ENCODE results near the gene KIFBP. TPM values are rescaled to one million over a fixed set of nuclear protein-coding genes. Genes with fewer than 3 reads are reported as not detected.

The KIFBP gene
- total RNA-seq, 6 experiments from 2014 or later: 6.6 to 11.8 (median 9.0) TPM

DNA sequence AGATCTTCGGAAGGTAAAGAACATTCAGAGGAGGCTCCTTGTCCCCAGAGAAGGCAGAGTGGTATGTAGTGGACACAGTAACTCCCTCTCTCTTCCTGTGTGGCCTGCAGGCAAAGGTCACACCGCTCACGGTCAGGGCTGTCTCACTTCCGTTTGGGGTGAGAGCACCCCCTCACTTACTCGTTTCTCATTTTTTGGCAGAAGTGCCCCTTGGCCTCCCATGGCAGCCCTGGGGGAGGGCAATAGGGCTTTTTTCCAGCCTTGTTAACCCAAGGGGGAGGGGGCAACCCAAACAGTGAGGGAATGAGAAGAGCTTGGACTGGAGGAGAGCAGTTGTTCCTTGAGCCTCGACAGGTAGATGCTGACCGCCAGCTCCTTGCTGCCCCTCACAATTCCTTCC lies 67.5 kb downstream of the KIFBP start:
- peak overlapping the region; percentile 21 to 64 (median 57) for H3K27ac ChIP-seq
- H3K4me3 ChIP-seq: no peak overlapping the region
- peaks cover 0 to 2% (median 0%) of the 10 kb centered on the region in 4 donors for H3K4me1 ChIP-seq
- ATAC-seq: peak; percentile 55 to 71 (median 64)
- no peaks in the 10 kb centered on the region for H3K9me3 ChIP-seq
- H3K27me3 ChIP-seq: no peaks in the 10 kb centered on the region
- TF ChIP-seq, protein P1, sequence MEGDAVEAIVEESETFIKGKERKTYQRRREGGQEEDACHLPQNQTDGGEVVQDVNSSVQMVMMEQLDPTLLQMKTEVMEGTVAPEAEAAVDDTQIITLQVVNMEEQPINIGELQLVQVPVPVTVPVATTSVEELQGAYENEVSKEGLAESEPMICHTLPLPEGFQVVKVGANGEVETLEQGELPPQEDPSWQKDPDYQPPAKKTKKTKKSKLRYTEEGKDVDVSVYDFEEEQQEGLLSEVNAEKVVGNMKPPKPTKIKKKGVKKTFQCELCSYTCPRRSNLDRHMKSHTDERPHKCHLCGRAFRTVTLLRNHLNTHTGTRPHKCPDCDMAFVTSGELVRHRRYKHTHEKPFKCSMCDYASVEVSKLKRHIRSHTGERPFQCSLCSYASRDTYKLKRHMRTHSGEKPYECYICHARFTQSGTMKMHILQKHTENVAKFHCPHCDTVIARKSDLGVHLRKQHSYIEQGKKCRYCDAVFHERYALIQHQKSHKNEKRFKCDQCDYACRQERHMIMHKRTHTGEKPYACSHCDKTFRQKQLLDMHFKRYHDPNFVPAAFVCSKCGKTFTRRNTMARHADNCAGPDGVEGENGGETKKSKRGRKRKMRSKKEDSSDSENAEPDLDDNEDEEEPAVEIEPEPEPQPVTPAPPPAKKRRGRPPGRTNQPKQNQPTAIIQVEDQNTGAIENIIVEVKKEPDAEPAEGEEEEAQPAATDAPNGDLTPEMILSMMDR (IDR thresholded peaks at IDR 0.05): no peak
- TF ChIP-seq POLR2A (IDR thresholded peaks at IDR 0.05): peak; percentile 21
- H3K36me3 ChIP-seq: no peaks in the 10 kb centered on the region
- DNase-seq: peak in 2 of 3 donors; percentile 52 to 70
- intact Hi-C loops (cut with DNase I): no loop called here
- 39% methylated on average over 5 of the region's 7 CpGs for WGBS (ENCODE audit: insufficient coverage, low coverage, low lambda C conversion rate, missing lambda C conversion rate)

- Histone ChIP-seq H3K4me1 (peaks cover 0 to 3% (median 0%) of the 10 kb centered on the region in 4 donors), H3K27me3 (no peaks in the 10 kb centered on the region), H3K9me3 (no peaks in the 10 kb centered on the region), H3K4me3 (no peak overlapping the region), H3K27ac (peak overlapping the region; percentile 21 to 64 (median 57)), H3K36me3 (no peaks in the 10 kb centered on the region)
- intact Hi-C loops (cut with DNase I): no loop called here
- TF ChIP-seq, protein P1 (IDR thresholded peaks at IDR 0.05): no peak
- TF ChIP-seq POLR2A (IDR thresholded peaks at IDR 0.05): no peak
- WGBS (ENCODE audit: insufficient coverage, low coverage, low lambda C conversion rate, missing lambda C conversion rate): 59% methylated on average over 7 of the region's 14 CpGs
- DNase-seq: no peak
- no peak for ATAC-seq
These were observed 68.1 kb downstream of the KIFBP start for GRCh38 chr10:69056536-69057260.

DNA sequence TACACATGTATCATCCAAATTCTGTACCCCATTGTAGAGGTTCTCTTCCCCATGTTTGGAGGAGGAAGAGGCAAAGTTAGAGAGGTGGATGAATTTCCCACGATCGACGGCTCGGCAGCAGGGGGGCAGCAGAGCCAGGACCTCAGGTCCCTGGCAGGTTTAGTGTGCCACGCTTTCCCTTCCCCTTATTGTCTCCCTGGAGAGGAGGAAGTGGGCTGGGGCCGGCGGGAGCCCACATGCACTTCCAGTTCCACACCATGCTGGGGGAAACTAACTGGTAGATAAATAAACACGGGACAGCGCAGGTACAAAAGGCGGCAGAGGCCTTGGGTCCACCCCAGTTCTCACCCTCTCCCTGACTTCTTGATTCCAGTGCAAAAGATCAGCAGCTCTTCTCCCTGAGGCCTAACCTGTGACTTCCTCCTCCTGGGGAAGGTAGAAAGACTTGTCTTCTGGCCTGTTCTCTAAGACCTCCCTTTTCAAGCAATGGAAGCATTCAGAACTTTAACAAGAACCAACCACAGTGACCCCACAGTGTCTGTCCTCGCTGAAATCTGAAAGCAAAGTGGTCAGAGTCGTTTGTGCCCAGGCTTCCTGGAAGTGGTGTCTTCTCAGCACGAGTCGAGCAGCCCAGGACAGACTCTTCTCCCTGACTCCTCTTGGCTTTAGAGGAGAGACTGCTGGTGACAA lies 68.8 kb downstream of the KIFBP start:
- peaks cover 0 to 3% (median 0%) of the 10 kb centered on the region in 4 donors for H3K4me1 ChIP-seq
- peak overlapping the region; percentile 20 to 64 (median 57) for H3K27ac ChIP-seq
- 31% methylated on average over 3 of the region's 14 CpGs for WGBS (ENCODE audit: insufficient coverage, low coverage, low lambda C conversion rate, missing lambda C conversion rate)
- no peaks in the 10 kb centered on the region for H3K9me3 ChIP-seq
- peak; percentile 25 for TF ChIP-seq POLR2A (IDR thresholded peaks at IDR 0.05)
- TF ChIP-seq, protein P1 (IDR thresholded peaks at IDR 0.05): no peak
- peak; percentile 61 to 74 (median 67) for DNase-seq
- intact Hi-C loops (cut with DNase I): no loop called here
- no peak overlapping the region for H3K4me3 ChIP-seq
- no peaks in the 10 kb centered on the region for H3K27me3 ChIP-seq
- peak; percentile 33 to 49 (median 42) for ATAC-seq
- no peaks in the 10 kb centered on the region for H3K36me3 ChIP-seq

DNA sequence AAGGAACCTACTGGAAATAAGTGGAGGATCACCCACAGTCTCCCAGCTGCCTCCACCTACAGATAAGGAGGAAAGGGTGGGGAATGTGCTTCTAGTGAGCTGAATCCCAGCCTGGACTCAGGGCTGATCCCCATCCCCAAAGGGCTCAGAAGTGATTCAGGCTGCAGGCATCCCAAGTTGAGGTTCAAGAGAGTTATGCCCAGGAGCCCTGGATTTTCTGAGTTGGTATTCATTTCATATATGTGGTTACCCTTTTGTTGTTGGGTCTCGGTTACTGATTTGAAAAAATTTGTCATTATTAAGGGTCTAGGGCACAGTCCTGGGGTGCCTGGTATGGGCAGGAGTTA lies 69.3 kb downstream of the KIFBP start:
- no peak for ATAC-seq
- DNase-seq: no peak
- Histone ChIP-seq H3K4me3 (no peak overlapping the region), H3K4me1 (peaks cover 0 to 3% (median 0%) of the 10 kb centered on the region in 4 donors), H3K27me3 (no peaks in the 10 kb centered on the region), H3K27ac (peak overlapping the region; percentile 20 to 64 (median 57)), H3K9me3 (no peaks in the 10 kb centered on the region), H3K36me3 (no peaks in the 10 kb centered on the region)
- intact Hi-C loops (cut with DNase I): no loop called here
- TF ChIP-seq POLR2A (IDR thresholded peaks at IDR 0.05): no peak
- TF ChIP-seq, protein P1 (IDR thresholded peaks at IDR 0.05): no peak
- WGBS (ENCODE audit: insufficient coverage, low coverage, low lambda C conversion rate, missing lambda C conversion rate): 0% methylated on average over 1 of the region's 1 CpG

All from right lobe of liver (tissue), 6 donors.